Spleen (tissue), 11 donors: Measurements from ENCODE around the gene SNRNP27. TPM values are rescaled to one million over a fixed set of nuclear protein-coding genes. Genes with fewer than 3 reads are reported as not detected.

Experiments used
- DNase-seq: peaks from one replicate; pipeline ENCODE4 v3.0.0-alpha.2; 2020
- H3K27ac ChIP-seq, 8 donors: fragments of 200-600 bp; sonication (generic) in 7 of 8; 1 replicate in 4 of 8; 2 replicates in 4 of 8; pipeline versions ENCODE4 v1.5.0 to v1.8.0; 2016 to 2021; ENCODE audit warnings: inconsistent platforms in 4 of 8, mild to moderate bottlenecking in 4 of 8, moderate library complexity in 1 of 8
- H3K27me3 ChIP-seq, 7 donors: fragments of 200-600 bp; sonication (generic) in 6 of 7; replicated peaks in 1 of 7; 1 replicate in 4 of 7; 2 replicates in 3 of 7; pipeline versions ENCODE4 v1.5.0 to v1.8.0; 2016 to 2021; ENCODE audit warnings: inconsistent platforms in 3 of 7, mild to moderate bottlenecking in 1 of 7
- H3K36me3 ChIP-seq, 6 donors: fragments of 200-600 bp; sonication (generic) in 5 of 6; 1 replicate in 4 of 6; 2 replicates in 2 of 6; pipeline versions ENCODE4 v1.5.0 to v1.8.0; 2016 to 2021; ENCODE audit warnings: inconsistent platforms in 2 of 6
- H3K4me1 ChIP-seq, 6 donors: fragments of 200-600 bp; sonication (generic) in 5 of 6; 1 replicate in 3 of 6; 2 replicates in 3 of 6; pipeline versions ENCODE4 v1.5.0 to v1.8.0; 2016 to 2021; ENCODE audit warnings: inconsistent platforms in 3 of 6
- H3K4me3 ChIP-seq, 8 donors: fragments of 200-600 bp; sonication (generic) in 7 of 8; 1 replicate in 4 of 8; 2 replicates in 4 of 8; pipeline versions ENCODE4 v1.5.0 to v1.8.0; 2016 to 2021; ENCODE audit warnings: inconsistent platforms in 4 of 8, mild to moderate bottlenecking in 4 of 8, moderate library complexity in 2 of 8
- H3K9me3 ChIP-seq, 8 donors: fragments of 200-600 bp; sonication (generic) in 7 of 8; 1 replicate in 4 of 8; 2 replicates in 4 of 8; pipeline versions ENCODE4 v1.5.0 to v1.8.0; 2016 to 2021; ENCODE audit warnings: inconsistent platforms in 4 of 8
- CTCF ChIP-seq, 11 experiments: fragments of 200-600 bp in 7 of 11; fragments of 450-650 bp in 4 of 11; sonication (generic) in 4 of 11; IDR thresholded peaks in 8 of 11; conservative IDR thresholded peaks in 3 of 11; 1 replicate in 7 of 11; 2 replicates in 4 of 11; pipeline versions ENCODE4 v1.4.0 to v1.8.0; 2016 to 2021; ENCODE audit warnings: antibody characterized with exemption in 11 of 11, inconsistent platforms in 4 of 11, mild to moderate bottlenecking in 1 of 11
- POLR2A ChIP-seq, 3 donors: fragments of 450-650 bp; IDR thresholded peaks; one replicate each; pipeline ENCODE4 v1.5.1; 2017; ENCODE audit warnings: antibody characterized with exemption in 3 of 3, mild to moderate bottlenecking in 1 of 3
- POLR2AphosphoS5 ChIP-seq, 3 donors: sonication (generic); formaldehyde crosslinking; IDR thresholded peaks; one replicate each; pipeline ENCODE4 v1.5.1; 2017; ENCODE audit warnings: antibody characterized with exemption in 3 of 3
- WGBS, 5 donors: extraction: QIAGEN DNeasy Blood & Tissue Kit in 3 of 5; methylation state at CpG; one replicate each; pipeline versions ENCODE4 v1.1.5 to v1.1.7; 2013 to 2018; 5-methylcytosine and 5-hydroxymethylcytosine counted together
- intact Hi-C: fragments of 100-400 bp; cut with DNase I; formaldehyde crosslinking; loops from one replicate; pipeline ENCODE4 v1.15.0; 2023; ENCODE audit warnings: low total_unique reads
- polyA plus RNA-seq, 3 donors: library from polyadenylated mRNA; stranded (reverse); fragments of 200-250 nt; gene quantifications; one replicate each; pipeline ENCODE4 v1.2.1, GENCODE V29; 2013
- total RNA-seq, 7 donors: library from RNA; depleted of rRNA in 3 of 7; stranded (reverse); fragments of >200 nt in 3 of 7; fragmentation: NEBNext Ultra II Directional in 4 of 7; extraction: Animal tissue kit (Norgen Biotek cat#: 25700) in 4 of 7; gene quantifications; one replicate each; pipeline versions ENCODE4 v1.1.0 to v1.2.1, GENCODE V29; 2016 to 2021
- donor health status: healthy with polysubstance abuse.
- donor health status: DM: no; HTN: no; CAD: no; lungs with moderate emphysema.
- donor health status: DM: no; HTN: no; CAD: no.
- donor health status: Bipolar disorder and iron deficiency.
- donor health status: healthy.
- donor health status: DM: no; HTN: no; CAD: no.
- donor health status: DM: yes; HTN: yes; CAD: no.

Gene SNRNP27
- total and polyA plus RNA-seq, 10 donors = 28.0 to 62.9 (median 40.7) TPM

GRCh38 chr2:69931832-69932595, 38.3 kb downstream of the SNRNP27 start:
- intact Hi-C loops = no loop called here
- Histone ChIP-seq H3K4me1 (peaks cover 0 to 81% (median 31%) of the 10 kb centered on the region in 6 donors), H3K36me3 (peaks cover 0 to 87% (median 26%) of the 10 kb centered on the region in 6 donors), H3K27ac (peak overlapping the region in 7 of 8 donors; percentile 10 to 85 (median 34)), H3K27me3 (no peaks in the 10 kb centered on the region), H3K9me3 (no peaks in the 10 kb centered on the region), H3K4me3 (peak overlapping the region in 1 of 8 donors; percentile 37)
- no peak for DNase-seq
- TF ChIP-seq POLR2A (IDR thresholded peaks at IDR 0.05) (no peak), POLR2AphosphoS5 (IDR thresholded peaks at IDR 0.05) (peak in 2 of 3 donors; percentile 6 to 34)
- WGBS, 5 donors = 74 to 88% (median 78%) methylated on average over 7 of the region's 7 CpGs

GRCh38 chr2:69932596-69932922, 38.8 kb downstream of the SNRNP27 start:
- DNase-seq = no peak
- intact Hi-C loops = no loop called here
- H3K4me1 ChIP-seq = peaks cover 0 to 82% (median 31%) of the 10 kb centered on the region in 6 donors
- H3K27me3 ChIP-seq = no peaks in the 10 kb centered on the region
- 60 to 81% (median 69%) methylated on average over 1 of the region's 1 CpG for WGBS, 5 donors
- H3K36me3 ChIP-seq = peaks cover 0 to 87% (median 28%) of the 10 kb centered on the region in 6 donors
- TF ChIP-seq POLR2AphosphoS5 (IDR thresholded peaks at IDR 0.05) (no peak), POLR2A (IDR thresholded peaks at IDR 0.05) (no peak), CTCF (IDR thresholded peaks at IDR 0.05 in 8 of 11, conservative IDR thresholded peaks at IDR 0.05 in 3 of 11) (no peak)
- peak overlapping the region in 1 of 8 donors; percentile 37 for H3K4me3 ChIP-seq
- no peaks in the 10 kb centered on the region for H3K9me3 ChIP-seq
- H3K27ac ChIP-seq = peak overlapping the region in 6 of 8 donors; percentile 10 to 85 (median 42)

DNA sequence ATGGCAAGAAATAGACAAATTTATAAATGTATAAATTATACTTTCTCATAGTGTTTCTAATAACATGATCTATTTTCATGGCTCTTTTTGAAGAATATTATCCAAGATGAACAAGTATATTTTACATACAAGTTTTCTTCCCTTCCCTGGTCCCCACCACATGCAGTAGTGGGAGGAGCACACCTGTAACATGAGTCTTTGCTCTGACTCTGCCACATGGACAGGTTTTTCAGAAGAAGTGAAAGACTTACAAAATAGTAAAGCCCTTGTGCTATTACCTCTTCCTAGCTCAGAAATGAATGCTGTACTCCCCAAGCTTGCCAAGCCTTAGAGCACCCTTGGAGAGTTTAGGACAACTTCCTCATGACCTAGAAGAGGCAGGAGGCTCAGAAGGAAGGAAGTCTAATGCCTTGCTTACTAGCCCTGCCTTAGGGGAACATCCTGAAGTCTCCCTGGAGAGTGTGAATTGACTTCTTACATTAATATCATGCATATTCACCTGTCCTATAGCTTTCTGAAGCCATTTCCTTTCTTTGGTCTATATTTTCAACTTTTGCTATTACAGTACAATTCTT, 39.6 kb downstream of the SNRNP27 start:
- intact Hi-C loops = no loop called here
- H3K36me3 ChIP-seq = peaks cover 0 to 89% (median 36%) of the 10 kb centered on the region in 6 donors
- H3K27ac ChIP-seq = peak overlapping the region in 7 of 8 donors; percentile 24 to 85 (median 58)
- H3K27me3 ChIP-seq = no peaks in the 10 kb centered on the region
- no peaks in the 10 kb centered on the region for H3K9me3 ChIP-seq
- no peak for DNase-seq
- peaks cover 0 to 77% (median 31%) of the 10 kb centered on the region in 6 donors for H3K4me1 ChIP-seq
- peak overlapping the region in 1 of 8 donors; percentile 21 for H3K4me3 ChIP-seq
- TF ChIP-seq POLR2AphosphoS5 (IDR thresholded peaks at IDR 0.05) (peak in 1 of 3 donors; percentile 22), POLR2A (IDR thresholded peaks at IDR 0.05) (no peak), CTCF (IDR thresholded peaks at IDR 0.05 in 8 of 11, conservative IDR thresholded peaks at IDR 0.05 in 3 of 11) (no peak)

DNA sequence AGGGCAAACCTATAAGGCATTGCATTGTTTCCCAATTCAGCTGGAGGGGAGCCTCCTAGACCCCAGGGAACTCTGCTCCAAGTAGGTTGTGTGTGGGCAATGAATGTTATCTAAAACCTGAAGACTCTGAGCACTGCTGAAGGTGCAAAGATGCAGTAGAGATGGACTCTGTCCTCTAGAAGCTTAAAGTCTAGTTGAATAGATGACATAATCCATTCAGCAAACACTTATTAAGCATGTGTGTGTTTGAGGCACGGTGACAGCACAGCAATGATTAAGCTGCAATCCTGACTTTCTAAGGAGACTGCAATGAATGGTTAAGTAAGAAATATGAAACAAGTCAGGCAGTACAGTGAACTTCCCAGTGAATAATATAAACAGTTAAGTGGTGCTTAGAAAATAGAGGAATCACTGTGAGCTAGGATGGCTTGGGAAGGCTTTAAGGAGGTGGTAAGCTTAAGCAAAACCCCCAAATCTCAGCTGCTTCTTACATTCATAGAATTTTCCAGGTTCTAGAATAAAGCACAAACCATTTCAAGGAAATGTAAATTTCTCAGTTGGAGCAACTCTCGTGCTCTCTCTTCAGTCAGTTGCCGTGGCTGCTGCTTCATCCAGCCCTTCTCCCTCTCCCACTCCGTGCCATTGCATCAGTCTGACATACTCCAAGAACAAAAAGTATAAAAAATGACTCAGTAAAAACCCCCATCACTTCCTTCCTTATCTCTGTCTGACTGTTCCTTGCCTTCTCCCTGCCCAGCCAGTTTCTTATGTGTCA, 40.3 kb downstream of the SNRNP27 start:
- no peak for DNase-seq
- intact Hi-C loops = no loop called here
- H3K4me3 ChIP-seq = peak overlapping the region in 1 of 8 donors; percentile 21
- no peaks in the 10 kb centered on the region for H3K27me3 ChIP-seq
- peak overlapping the region in 7 of 8 donors; percentile 16 to 85 (median 58) for H3K27ac ChIP-seq
- H3K36me3 ChIP-seq = peaks cover 3 to 89% (median 43%) of the 10 kb centered on the region in 6 donors
- H3K9me3 ChIP-seq = no peaks in the 10 kb centered on the region
- WGBS, 5 donors = 30 to 64% (median 43%) methylated on average over 4 of the region's 4 CpGs
- peaks cover 0 to 72% (median 31%) of the 10 kb centered on the region in 6 donors for H3K4me1 ChIP-seq
- TF ChIP-seq POLR2A (IDR thresholded peaks at IDR 0.05) = no peak
- peak in 1 of 3 donors; percentile 29 for TF ChIP-seq POLR2AphosphoS5 (IDR thresholded peaks at IDR 0.05)
